ENCODE data around the gene CITED2.

The CITED2 gene

DNA sequence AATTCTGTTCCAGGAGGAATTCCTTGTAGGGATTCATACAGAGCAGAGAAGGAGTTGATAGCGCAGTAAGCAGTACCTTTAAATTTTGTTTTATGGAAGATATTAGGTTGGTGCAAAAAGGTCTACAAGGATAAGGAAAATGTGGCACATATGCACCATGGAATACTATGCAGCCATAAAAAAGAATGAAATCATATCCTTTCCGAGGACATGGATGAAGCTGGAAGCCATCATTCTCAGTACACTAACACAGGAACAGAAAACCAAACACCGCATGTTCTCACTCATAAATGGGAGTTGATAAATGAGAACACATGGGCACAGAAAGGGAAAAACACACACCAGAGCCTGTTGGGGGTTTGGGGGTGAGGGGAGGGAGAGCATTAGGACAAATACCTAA is 45.2 kb downstream of the CITED2 start:
- DNase-seq = no peak

DNA sequence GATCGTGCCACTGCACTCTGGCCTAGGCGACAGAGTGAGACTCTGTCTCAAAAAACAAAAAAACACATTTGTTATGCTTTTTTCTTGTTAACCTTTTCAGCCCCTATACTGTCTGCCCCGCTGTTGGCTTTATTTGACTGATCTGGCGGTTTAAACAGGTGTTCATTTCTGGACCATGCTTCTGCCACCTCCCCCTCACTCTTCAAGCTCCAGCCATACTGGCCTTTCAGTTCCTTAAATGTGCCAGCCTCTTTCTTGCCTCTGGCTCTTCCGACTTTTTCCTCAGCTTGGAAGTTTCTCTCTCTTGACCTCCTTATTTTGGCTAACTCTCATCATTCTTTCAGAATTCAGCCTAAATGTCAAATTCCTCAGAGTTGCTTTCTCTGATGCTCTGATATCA is 47.4 kb downstream of the CITED2 start:
- no peak for DNase-seq

DNA sequence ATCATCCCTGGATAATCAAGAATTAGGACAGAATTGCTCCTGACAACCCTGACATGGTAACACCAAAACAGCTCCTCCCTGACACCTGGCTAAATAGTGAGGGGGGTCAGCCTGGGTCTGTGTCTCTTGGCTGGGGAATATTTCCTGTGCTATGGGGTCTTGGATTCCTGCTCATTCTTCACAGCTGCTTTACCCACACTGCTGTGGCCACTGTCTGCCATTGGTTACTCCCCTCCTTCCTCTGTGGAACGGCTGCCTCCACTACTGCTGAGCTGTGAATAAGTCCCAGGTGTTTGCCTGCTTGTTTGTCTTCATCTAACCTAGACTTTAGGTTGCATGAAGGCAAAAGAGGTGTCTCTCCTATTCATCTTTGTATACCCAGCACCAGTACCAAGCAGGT is 48.8 kb downstream of the CITED2 start:
- no peak for DNase-seq

DNA sequence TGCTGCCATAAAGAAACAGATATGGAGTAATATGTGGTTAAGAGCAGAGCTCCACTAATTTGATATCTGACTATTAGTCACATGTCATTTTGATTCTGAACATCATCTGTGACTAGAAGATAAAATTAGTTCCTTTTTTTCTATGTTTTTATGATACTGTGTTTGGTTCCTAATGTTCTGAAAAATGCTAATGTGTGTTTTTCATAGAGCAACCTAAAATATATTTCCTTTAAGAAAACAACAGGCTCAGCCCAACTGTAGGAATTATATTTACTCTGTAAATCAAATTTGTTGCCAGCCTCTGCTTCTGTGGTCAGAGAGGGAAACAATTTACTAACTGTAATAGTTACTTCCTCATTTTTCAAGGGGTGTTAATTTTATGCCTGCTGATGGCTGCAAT is 49.3 kb downstream of the CITED2 start:
- no peak for DNase-seq

DNA sequence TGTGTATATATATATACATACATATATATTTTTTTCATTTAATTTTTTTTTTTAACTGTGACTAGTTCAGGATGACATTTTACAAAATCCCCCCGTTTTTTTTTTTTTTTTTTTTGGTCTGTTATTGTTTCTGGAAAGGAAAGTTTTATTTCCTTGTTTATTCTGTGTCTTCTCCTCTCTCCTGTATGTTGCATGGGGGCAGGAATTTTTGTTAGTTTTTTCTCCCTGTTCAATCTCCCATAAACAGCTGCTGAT is 50.2 kb downstream of the CITED2 start:
- DNase-seq = no peak

DNA sequence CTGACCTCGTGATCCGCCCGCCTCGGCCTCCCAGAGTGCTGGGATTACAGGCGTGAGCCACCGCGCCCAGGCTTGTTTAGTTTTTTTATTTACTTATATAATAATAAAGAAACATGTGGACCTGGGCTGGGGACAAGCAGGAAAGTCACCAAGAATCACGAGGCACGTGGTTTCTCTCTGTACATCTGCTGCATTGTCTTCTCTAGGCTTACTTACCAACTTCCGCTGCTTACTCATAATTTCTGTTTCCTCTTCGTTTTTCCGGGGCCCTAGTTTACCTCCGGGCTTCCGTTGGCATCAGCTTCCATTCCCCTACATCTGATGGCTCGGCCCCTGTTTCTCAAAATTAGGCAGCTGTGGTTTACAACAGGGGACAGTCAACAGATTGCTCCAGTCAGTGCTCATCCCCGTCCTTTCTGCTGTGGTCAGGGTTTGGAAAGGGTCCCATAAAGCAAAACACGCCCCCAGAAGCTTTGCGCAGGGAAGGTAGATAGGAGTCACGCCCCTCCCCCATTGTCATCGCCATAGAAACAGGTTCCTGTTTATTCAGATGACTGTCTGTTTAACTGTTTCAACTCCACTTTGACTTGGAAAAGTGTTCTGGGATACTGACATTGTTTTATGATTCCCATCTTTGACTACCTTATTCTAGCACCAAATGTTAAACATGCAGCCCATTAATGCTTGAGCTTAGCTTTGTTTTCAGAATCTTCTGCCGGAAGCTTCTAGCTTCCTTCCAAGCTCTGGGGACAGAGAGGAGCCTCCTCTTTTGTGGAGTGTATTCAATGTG is 50.7 kb downstream of the CITED2 start:
- DNase-seq = peak; percentile 73
